ENCODE data around the gene PNMA8A.

The PNMA8A gene

DNA sequence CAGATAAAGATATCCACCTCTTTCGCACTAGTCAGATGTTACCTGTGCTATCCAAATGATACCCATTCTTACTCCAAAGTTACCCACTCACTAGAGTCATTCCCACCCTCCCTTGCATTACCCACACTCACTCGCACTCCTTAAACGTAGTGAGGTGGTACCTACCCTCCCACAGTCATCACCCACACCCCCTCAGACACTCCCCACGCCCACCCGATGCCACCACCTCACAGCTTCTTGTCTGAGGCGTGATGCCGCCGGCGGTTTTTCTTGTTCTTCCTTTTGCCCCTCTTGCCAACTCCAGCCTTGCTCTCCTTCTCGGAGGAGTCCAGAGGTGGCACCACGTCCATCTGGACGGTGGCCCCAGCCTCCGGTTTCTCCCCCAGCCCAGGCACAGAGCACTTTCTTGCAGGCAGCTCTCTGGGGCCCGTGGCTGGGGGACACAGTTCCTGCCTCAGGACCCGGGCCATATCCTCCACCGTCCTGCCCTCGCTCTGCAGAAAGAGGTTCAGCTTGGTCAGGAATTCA lies 43.8 kb downstream of the PNMA8A start:
- no peak for DNase-seq (ENCODE audit: low read depth in 2 of 2)

DNA sequence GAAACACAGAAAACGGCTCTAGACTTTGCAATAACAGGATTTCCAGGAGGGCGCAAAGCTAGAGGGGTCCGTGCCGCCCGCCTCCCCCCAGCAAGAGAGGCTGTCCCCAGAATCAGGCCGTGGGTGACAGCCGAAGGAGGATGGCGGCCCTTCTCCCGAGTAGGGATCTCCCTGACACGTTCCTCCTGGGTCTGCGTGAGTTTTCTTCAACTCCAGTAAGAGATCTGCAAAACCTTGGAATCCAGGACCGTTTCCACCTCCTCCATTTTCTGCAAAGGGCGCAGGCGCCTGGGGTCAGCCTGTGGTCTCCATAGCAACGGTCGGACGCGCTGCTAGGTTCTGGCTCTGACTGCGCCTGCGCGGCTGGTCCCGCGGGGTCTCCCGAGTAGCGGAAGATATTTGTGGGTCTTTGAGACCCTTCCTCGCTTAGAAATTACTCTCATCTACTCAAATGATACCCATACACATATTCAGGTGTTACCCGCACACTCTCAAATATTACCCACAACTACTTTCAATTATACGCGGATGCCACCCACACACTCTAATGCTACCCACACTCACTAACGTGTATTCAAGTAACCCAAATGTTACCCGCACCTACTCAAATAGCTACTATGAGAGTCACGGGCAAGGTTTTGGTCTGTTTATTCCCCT lies 44.7 kb downstream of the PNMA8A start:
- DNase-seq (ENCODE audit: low read depth in 2 of 2), result peak in 1 of 2 donors; percentile 28

DNA sequence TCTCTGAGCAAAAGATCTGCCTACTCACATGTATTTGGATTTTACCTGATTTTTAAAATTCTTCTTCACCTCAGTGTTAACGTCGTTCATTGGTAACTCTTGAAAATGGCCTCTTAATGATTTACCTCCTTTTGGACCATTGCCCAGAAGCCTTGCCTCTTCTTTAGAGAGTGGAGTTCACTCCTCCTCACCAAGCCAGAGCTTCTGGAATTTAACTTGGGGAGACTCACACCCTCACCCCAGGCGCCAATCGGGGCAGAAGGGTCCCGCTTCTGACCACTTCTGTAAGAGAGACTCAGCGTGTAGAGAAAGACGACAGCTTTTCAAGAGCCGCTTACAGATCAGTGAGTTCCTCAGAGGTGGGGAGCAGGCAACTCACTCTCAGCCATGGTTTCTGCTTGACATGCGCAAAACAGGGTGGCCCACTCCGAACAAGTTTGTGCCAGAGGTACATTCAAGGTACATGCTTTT lies 45.3 kb downstream of the PNMA8A start:
- DNase-seq (ENCODE audit: low read depth in 2 of 2), result no peak

DNA sequence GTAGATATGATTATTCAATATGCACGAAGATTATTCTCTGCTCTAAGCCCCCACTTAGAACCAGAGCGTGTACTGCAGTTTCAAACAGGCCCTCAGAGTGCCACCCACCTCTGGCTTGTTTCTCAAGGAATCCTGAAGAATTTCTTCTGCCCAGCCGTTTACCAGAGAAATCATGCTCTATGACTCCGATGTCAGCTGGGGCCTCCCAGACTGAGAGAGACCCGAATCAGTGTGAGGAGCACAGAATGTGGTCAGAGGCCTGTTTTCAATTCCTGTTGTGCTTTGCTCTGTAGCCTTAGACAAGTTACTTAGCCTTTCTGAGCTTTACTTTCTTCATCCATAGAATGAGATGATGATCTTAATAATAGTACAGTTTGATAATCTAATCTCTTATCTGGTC lies 48.2 kb downstream of the PNMA8A start:
- no peak for DNase-seq (ENCODE audit: low read depth in 2 of 2)

DNA sequence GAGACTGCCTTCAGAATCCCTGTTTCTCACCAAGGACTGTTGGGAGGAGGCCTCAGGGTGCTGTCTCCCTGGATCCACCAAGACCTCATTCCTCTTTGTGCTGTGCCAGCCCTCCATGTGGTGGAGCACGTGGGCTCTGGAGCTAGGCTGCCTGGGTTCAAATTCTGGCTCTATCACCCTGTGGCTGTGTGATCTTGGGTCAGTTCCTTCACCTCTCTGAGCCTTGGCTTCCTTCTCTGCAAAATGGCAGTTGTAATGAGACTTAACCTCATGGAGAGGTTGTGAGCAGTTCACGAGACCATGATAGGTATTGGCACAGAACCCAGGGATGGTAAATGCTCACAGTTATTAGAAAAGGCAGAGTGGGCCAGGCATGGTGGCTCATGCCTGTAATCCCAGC lies 49.0 kb downstream of the PNMA8A start:
- no peak for DNase-seq (ENCODE audit: low read depth in 2 of 2)

DNA sequence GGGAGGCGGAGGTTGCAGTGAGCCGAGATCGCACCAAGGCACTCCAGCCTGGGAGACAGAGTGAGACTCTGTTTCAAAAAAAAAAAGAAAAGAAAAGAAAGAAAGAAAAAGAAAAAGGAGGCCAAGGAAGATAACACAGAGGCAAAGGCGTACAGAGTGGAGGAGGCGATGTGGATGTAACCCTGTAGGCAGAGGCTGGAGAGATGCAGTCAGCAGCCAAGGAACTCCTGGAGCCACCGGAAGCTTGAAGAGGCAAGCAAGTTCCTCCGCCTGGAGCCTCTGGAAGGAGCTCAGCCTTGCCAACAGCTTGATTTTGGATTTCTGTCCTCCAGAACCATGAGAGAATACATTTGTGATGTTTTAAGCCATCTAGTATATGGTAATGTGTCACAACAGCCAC lies 51.3 kb downstream of the PNMA8A start:
- no peak for DNase-seq (ENCODE audit: low read depth in 2 of 2)

Measured in activated CD4-positive, alpha-beta T cell treated with anti-CD3 and anti-CD28 coated beads for 24 hours (primary cell).